Hepatocyte (in vitro differentiated cells): ENCODE data around the gene PICALM. TPM values are rescaled to one million over a fixed set of nuclear protein-coding genes. Genes with fewer than 3 reads are reported as not detected.

Experiments
- DNase-seq: peaks from one replicate; pipeline ENCODE4 v3.0.0-alpha.2; 2016; ENCODE audit warnings: low spot score
- H2AFZ ChIP-seq: fragments of 200-600 bp; sonication (generic); 2 replicates; pipeline ENCODE4 v1.6.0; 2016; ENCODE audit warnings: antibody characterized with exemption, mild to moderate bottlenecking
- H3K27ac ChIP-seq: fragments of 200-600 bp; sonication (generic); 2 replicates; pipeline ENCODE4 v1.5.1; 2016; ENCODE audit warnings: mild to moderate bottlenecking
- H3K27me3 ChIP-seq: fragments of 200-600 bp; sonication (generic); 2 replicates; pipeline ENCODE4 v1.6.1; 2016
- H3K36me3 ChIP-seq: fragments of 200-600 bp; sonication (generic); replicated peaks from 2 replicates; pipeline ENCODE4 v1.5.1; 2016; ENCODE audit warnings: low read depth; ENCODE audit not compliant: insufficient read depth
- H3K4me1 ChIP-seq: fragments of 200-600 bp; sonication (generic); 2 replicates; pipeline ENCODE4 v1.5.1; 2016; ENCODE audit warnings: mild to moderate bottlenecking, moderate library complexity; ENCODE audit not compliant: insufficient read depth
- H3K4me2 ChIP-seq: fragments of 200-600 bp; sonication (generic); 2 replicates; pipeline ENCODE4 v1.6.0; 2016
- H3K4me3 ChIP-seq: fragments of 200-600 bp; sonication (generic); 2 replicates; pipeline ENCODE4 v1.5.1; 2016; ENCODE audit warnings: mild to moderate bottlenecking
- H3K79me2 ChIP-seq: fragments of 200-600 bp; sonication (generic); 2 replicates; pipeline ENCODE4 v1.6.0; 2017; ENCODE audit warnings: mild to moderate bottlenecking
- H3K9me2 ChIP-seq: fragments of 200-600 bp; sonication (generic); replicated peaks from 2 replicates; pipeline ENCODE4 v1.6.0; 2017; ENCODE audit warnings: mild to moderate bottlenecking; ENCODE audit not compliant: insufficient read depth
- H3K9me3 ChIP-seq: fragments of 200-600 bp; sonication (generic); 2 replicates; pipeline ENCODE4 v1.5.1; 2016; ENCODE audit warnings: low read depth, mild to moderate bottlenecking
- H4K20me1 ChIP-seq: fragments of 200-600 bp; sonication (generic); 2 replicates; pipeline ENCODE4 v1.6.0; 2016; ENCODE audit warnings: mild to moderate bottlenecking; ENCODE audit not compliant: insufficient read depth, poor library complexity, severe bottlenecking
- CTCF ChIP-seq: fragments of 200-600 bp; sonication (generic); IDR thresholded peaks from 2 replicates; pipeline ENCODE4 v1.5.1; 2016; ENCODE audit warnings: antibody characterized with exemption, mild to moderate bottlenecking; ENCODE audit not compliant: poor library complexity
- EZH2 ChIP-seq: fragments of 200-600 bp; sonication (generic); IDR thresholded peaks from 2 replicates; pipeline ENCODE4 v1.6.1; 2016; ENCODE audit warnings: antibody characterized with exemption, mild to moderate bottlenecking, borderline replicate concordance
- EZH2phosphoT487 ChIP-seq: fragments of 200-600 bp; sonication (generic); IDR thresholded peaks from one replicate; pipeline ENCODE4 v1.6.1; 2018; ENCODE audit warnings: antibody characterized with exemption, mild to moderate bottlenecking, low read depth, moderate library complexity; ENCODE audit not compliant: unreplicated experiment, severe bottlenecking
- WGBS: methylation state at CpG from one replicate; pipeline ENCODE4 v1.1.6; 2016; ENCODE audit warnings: low lambda C conversion rate; ENCODE audit errors: missing lambda C conversion rate; 5-methylcytosine and 5-hydroxymethylcytosine counted together
- polyA plus RNA-seq: library from polyadenylated mRNA; unstranded; fragments of >200 nt; fragmentation: Nextera tagmentation; extraction: Ambion mirVana; gene quantifications from 2 replicates; pipeline ENCODE4 v1.2.1, GENCODE V29; 2016
- total RNA-seq: library from RNA; depleted of rRNA; stranded (reverse); fragments of >200 nt; gene quantifications from 2 replicates; pipeline ENCODE4 v1.2.3, GENCODE V29; 2014

PICALM gene
- total and polyA plus RNA-seq, 2 experiments from 2014 or later = 46.4 to 197 TPM

GRCh38 chr11:86040919-86041850, 27.7 kb downstream of the PICALM start:
- Histone ChIP-seq H3K36me3 (no peaks in the 10 kb centered on the region), H3K9me3 (no peaks in the 10 kb centered on the region), H3K79me2 (peaks cover 95% of the 10 kb centered on the region), H3K27me3 (no peaks in the 10 kb centered on the region), H3K9me2 (no peaks in the 10 kb centered on the region), H4K20me1 (peaks cover 84% of the 10 kb centered on the region), H3K4me3 (no peak overlapping the region), H3K4me1 (peaks cover 7% of the 10 kb centered on the region), H2AFZ (no peak overlapping the region), H3K27ac (no peak overlapping the region), H3K4me2 (peak overlapping the region; percentile 50)
- WGBS = 75% methylated on average over 2 of the region's 2 CpGs
- no peak for TF ChIP-seq CTCF
- no peak for TF ChIP-seq EZH2phosphoT487
- no peak for TF ChIP-seq EZH2
- no peak for DNase-seq

- no peak overlapping the region for H3K4me3 ChIP-seq
- peaks cover 95% of the 10 kb centered on the region for H3K79me2 ChIP-seq
- no peaks in the 10 kb centered on the region for H3K27me3 ChIP-seq
- no peak overlapping the region for H3K4me2 ChIP-seq
- no peak for DNase-seq
- TF ChIP-seq EZH2 (no peak), CTCF (no peak), EZH2phosphoT487 (no peak)
- peaks cover 7% of the 10 kb centered on the region for H3K4me1 ChIP-seq
- peaks cover 82% of the 10 kb centered on the region for H4K20me1 ChIP-seq
- H3K27ac ChIP-seq = no peak overlapping the region
- no peaks in the 10 kb centered on the region for H3K9me2 ChIP-seq
- H2AFZ ChIP-seq = no peak overlapping the region
- no peaks in the 10 kb centered on the region for H3K9me3 ChIP-seq
- H3K36me3 ChIP-seq = no peaks in the 10 kb centered on the region
Observed at GRCh38 chr11:86039094-86039493, 29.8 kb downstream of the PICALM start.

GRCh38 chr11:86037743-86038142, 31.1 kb downstream of the PICALM start:
- no peak overlapping the region for H3K4me2 ChIP-seq
- no peak overlapping the region for H3K4me3 ChIP-seq
- H4K20me1 ChIP-seq = peaks cover 81% of the 10 kb centered on the region
- no peak overlapping the region for H3K27ac ChIP-seq
- no peak for TF ChIP-seq EZH2
- no peak for TF ChIP-seq EZH2phosphoT487
- no peak for TF ChIP-seq CTCF
- peaks cover 95% of the 10 kb centered on the region for H3K79me2 ChIP-seq
- H3K36me3 ChIP-seq = no peaks in the 10 kb centered on the region
- no peak overlapping the region for H2AFZ ChIP-seq
- no peaks in the 10 kb centered on the region for H3K9me2 ChIP-seq
- no peak for DNase-seq
- 94% methylated on average over 4 of the region's 4 CpGs for WGBS
- peaks cover 7% of the 10 kb centered on the region for H3K4me1 ChIP-seq
- H3K9me3 ChIP-seq = no peaks in the 10 kb centered on the region
- H3K27me3 ChIP-seq = no peaks in the 10 kb centered on the region
